Activated CD4-positive, alpha-beta T cell treated with anti-CD3 and anti-CD28 coated beads, Interleukin-2, amount 10 ng/mL, durations not matched to agents 24 days and 14 days (primary cell): ENCODE results near the gene TENM3. TPM values are rescaled to one million over a fixed set of nuclear protein-coding genes. Genes with fewer than 3 reads are reported as not detected.

ENCODE experiments used
- DNase-seq: peaks from one replicate; pipeline ENCODE4 v3.0.0; 2022
- H3K27ac Mint-ChIP-seq: one replicate; pipeline ENCODE4 v1.8.0; 2022; ENCODE audit warnings: mild to moderate bottlenecking, mixed read lengths
- H3K27me3 Mint-ChIP-seq: one replicate; pipeline ENCODE4 v1.8.0; 2022; ENCODE audit warnings: mixed read lengths
- H3K36me3 Mint-ChIP-seq: one replicate; pipeline ENCODE4 v1.8.0; 2022; ENCODE audit warnings: low read depth, mild to moderate bottlenecking, mixed read lengths
- H3K4me1 Mint-ChIP-seq: one replicate; pipeline ENCODE4 v1.8.0; 2021; ENCODE audit warnings: mixed read lengths
- H3K4me3 Mint-ChIP-seq: one replicate; pipeline ENCODE4 v1.8.0; 2022; ENCODE audit warnings: mild to moderate bottlenecking, moderate library complexity, mixed read lengths
- H3K9me3 Mint-ChIP-seq: one replicate; pipeline ENCODE4 v1.8.0; 2021; ENCODE audit warnings: mixed read lengths
- intact Hi-C: fragments of 100-400 bp; cut with micrococcal nuclease; formaldehyde crosslinking; loops from one replicate; pipeline ENCODE4 v1.15.1; 2023
- total RNA-seq: library from RNA; stranded (reverse); gene quantifications from 2 replicates; pipeline ENCODE4 v1.2.3, GENCODE V29; 2022

TENM3 gene
- total RNA-seq, 1 donor from 2014 or later: not detected

DNA sequence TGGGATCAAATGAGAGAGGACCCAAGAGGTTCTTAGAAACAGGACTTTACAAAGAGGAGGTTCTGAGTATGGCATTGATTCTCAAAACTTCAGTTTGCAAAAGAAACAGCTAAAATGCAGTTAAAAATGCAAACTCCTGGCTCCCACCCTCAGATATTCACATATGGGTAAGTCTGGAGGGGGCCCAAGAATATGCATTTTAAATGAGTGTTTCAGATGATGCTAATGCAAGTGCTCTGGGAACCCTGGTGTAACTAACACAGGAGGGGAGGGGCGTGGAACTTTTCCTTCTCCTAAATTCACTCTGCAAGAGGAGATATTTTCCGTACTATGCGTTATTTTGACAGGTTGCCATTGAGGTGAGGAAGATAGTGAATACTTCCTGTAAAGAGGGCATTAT, 168.2 kb downstream of the TENM3 start:
- H3K36me3 Mint-ChIP-seq: no peaks in the 10 kb centered on the region
- H3K9me3 Mint-ChIP-seq: no peaks in the 10 kb centered on the region
- no peaks in the 10 kb centered on the region for H3K27me3 Mint-ChIP-seq
- no peak for DNase-seq
- intact Hi-C loops: no loop called here
- no peaks in the 10 kb centered on the region for H3K4me1 Mint-ChIP-seq
- no peak overlapping the region for H3K4me3 Mint-ChIP-seq
- H3K27ac Mint-ChIP-seq: no peak overlapping the region

DNA sequence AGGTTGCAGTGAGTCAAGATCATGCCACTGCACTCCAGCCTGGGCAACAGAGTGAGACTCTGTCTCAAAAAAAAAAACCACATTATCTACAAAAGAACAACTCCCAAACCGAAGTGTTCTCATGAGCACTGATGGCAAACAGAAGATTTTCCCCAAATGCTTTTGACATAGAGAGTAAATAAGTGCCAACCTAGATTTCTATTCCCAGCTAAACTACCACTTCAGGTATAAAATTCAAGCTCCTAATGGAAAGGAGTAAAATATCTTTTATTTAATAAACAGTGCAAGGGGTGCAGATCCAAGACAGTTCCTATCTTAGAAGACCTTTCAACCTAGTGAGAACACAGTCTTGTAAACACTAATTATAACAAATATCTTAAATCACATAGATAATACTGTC, 170.3 kb downstream of the TENM3 start:
- intact Hi-C loops: no loop called here
- H3K9me3 Mint-ChIP-seq: no peaks in the 10 kb centered on the region
- no peak overlapping the region for H3K4me3 Mint-ChIP-seq
- H3K27ac Mint-ChIP-seq: no peak overlapping the region
- H3K36me3 Mint-ChIP-seq: no peaks in the 10 kb centered on the region
- no peaks in the 10 kb centered on the region for H3K27me3 Mint-ChIP-seq
- H3K4me1 Mint-ChIP-seq: no peaks in the 10 kb centered on the region
- no peak for DNase-seq

DNA sequence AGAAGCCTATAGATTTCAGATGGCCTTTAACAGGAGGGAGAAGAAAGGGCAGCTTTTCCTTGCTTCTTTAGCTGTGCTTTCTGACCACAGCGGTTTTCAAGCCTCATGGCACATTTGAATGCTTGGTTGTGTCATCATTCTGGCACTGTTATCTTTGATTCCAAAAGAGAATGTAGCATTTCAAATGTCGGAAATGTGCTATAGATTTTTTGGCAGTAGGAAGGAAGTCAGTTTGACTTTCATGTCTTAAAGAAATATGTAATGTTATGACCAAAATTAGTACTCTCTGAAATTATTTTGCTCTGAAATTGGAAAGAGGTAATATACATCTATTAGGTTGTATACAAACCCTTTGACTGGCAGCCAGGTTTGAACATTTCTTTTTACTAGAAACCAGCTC, 171.9 kb downstream of the TENM3 start:
- Mint-ChIP-seq H3K36me3 (no peaks in the 10 kb centered on the region), H3K27ac (no peak overlapping the region), H3K4me3 (no peak overlapping the region), H3K9me3 (no peaks in the 10 kb centered on the region), H3K27me3 (no peaks in the 10 kb centered on the region), H3K4me1 (no peaks in the 10 kb centered on the region)
- DNase-seq: no peak
- intact Hi-C loops: no loop called here

DNA sequence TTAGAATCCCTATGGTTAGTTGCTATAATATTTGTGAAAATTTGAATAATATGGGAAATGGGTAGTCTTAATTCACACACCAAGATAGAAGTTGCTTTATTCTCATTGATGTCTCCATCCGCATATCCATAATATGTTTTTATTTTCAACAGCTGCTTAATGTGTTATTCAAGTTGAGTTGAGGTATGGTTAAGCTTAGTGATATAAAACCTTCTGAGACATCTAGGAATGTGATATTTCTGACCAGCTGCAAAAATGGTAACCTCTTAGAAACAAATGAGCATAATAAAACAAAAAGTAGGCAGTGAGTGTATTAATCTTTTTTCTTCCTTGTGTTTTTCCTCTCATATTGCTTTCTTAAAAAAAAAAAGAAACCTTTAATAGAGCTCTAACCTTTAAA, 172.9 kb downstream of the TENM3 start:
- intact Hi-C loops: no loop called here
- Mint-ChIP-seq H3K9me3 (no peaks in the 10 kb centered on the region), H3K4me1 (no peaks in the 10 kb centered on the region), H3K36me3 (no peaks in the 10 kb centered on the region), H3K27me3 (no peaks in the 10 kb centered on the region), H3K4me3 (no peak overlapping the region), H3K27ac (no peak overlapping the region)
- no peak for DNase-seq

DNA sequence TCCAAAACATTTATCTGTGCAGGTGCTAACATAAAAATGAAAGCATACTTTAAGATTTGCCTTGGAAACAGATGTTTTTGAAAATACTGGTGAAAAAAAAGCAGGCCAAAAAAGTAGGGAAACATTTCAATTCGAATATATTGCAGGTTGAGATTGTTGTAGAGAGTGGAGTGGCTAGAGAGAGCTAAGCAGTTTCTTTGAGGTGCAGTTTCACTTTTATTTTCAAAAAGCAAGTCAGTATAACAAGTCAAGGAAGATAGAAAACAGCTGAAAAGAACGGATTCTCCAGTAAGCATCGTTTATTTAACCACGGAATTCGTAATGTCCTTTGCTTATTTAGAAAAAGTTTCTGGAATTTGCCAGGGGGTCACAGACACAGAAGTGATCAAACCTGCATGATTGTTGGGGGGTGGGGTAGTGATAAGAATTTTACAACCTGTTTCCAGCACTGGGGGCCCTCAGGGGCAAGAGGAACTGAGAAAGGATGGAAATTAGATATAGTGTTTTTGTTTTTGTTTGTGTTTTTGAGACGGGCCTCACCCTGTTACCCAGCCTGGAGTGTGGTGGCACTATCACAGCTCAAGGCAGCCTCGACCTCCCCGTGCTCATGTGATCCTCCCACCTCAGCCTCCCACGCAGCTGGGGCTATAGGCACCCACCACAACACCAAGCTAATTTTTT, 175.0 kb downstream of the TENM3 start:
- intact Hi-C loops: no loop called here
- H3K9me3 Mint-ChIP-seq: no peaks in the 10 kb centered on the region
- no peak for DNase-seq
- H3K4me3 Mint-ChIP-seq: no peak overlapping the region
- no peaks in the 10 kb centered on the region for H3K4me1 Mint-ChIP-seq
- H3K27me3 Mint-ChIP-seq: no peaks in the 10 kb centered on the region
- H3K27ac Mint-ChIP-seq: no peak overlapping the region
- H3K36me3 Mint-ChIP-seq: no peaks in the 10 kb centered on the region

DNA sequence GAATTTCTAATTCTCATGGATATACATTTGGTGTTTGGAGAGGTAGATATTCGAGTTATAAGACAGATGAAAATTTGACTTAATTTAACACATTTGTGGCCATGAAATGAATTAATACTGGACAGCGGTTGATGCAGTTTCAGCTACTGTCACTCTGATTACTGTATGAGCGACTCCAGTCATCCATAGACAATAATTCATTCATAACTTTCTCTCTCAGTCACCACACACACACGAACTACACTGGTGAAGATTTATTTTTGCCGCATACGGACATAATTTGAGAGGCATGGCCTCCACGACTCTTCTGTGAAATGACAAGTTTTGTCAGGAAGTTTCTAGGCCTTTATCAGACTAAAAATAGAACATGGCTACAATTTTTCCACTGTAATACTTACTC, 177.0 kb downstream of the TENM3 start:
- Mint-ChIP-seq H3K27ac (no peak overlapping the region), H3K9me3 (no peaks in the 10 kb centered on the region), H3K4me3 (no peak overlapping the region), H3K36me3 (no peaks in the 10 kb centered on the region), H3K4me1 (no peaks in the 10 kb centered on the region), H3K27me3 (no peaks in the 10 kb centered on the region)
- intact Hi-C loops: no loop called here
- no peak for DNase-seq

DNA sequence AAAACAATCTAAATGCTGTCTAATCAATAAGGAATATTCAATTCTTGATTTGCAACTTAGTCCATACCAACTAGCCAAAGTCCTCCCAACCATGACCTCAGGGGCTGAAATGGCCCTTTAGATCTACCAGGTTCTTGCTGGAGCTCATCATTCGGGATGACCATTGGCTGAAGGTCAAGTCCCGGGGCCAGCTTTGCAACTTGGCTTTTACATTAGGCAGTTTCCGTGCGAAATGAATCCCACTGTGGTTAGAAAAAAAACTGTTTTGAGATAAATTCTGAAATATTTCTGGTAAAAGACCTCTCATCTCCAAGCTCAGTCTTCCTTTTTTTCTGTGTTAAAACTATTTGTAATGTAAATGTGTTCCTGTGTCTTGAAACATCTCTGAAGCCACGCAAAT, 178.6 kb downstream of the TENM3 start:
- no peak overlapping the region for H3K27ac Mint-ChIP-seq
- no peaks in the 10 kb centered on the region for H3K4me1 Mint-ChIP-seq
- no peaks in the 10 kb centered on the region for H3K36me3 Mint-ChIP-seq
- H3K4me3 Mint-ChIP-seq: no peak overlapping the region
- no peaks in the 10 kb centered on the region for H3K27me3 Mint-ChIP-seq
- intact Hi-C loops: no loop called here
- no peak for DNase-seq
- no peaks in the 10 kb centered on the region for H3K9me3 Mint-ChIP-seq

DNA sequence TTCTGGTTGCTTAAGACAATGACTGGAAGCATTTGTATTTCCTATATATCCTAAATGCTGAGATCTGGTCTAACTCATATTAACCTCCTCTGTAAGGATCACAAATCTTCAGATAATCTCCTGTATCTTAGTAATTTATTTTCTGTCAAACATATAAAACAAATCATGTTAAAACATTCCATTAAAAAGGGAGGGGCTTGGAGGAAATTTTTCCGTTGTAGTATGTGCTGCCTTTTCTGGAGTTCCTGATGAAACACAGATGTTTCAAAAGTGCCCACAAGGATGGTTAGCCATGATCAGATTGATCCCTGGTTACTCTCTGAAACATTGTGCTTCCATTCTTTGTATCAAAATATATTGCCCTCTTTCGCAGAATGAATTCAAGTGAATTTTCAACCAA, 182.1 kb downstream of the TENM3 start:
- H3K27ac Mint-ChIP-seq: no peak overlapping the region
- no peaks in the 10 kb centered on the region for H3K4me1 Mint-ChIP-seq
- no peaks in the 10 kb centered on the region for H3K9me3 Mint-ChIP-seq
- no peak overlapping the region for H3K4me3 Mint-ChIP-seq
- no peaks in the 10 kb centered on the region for H3K36me3 Mint-ChIP-seq
- DNase-seq: no peak
- H3K27me3 Mint-ChIP-seq: no peaks in the 10 kb centered on the region
- intact Hi-C loops: no loop called here

DNA sequence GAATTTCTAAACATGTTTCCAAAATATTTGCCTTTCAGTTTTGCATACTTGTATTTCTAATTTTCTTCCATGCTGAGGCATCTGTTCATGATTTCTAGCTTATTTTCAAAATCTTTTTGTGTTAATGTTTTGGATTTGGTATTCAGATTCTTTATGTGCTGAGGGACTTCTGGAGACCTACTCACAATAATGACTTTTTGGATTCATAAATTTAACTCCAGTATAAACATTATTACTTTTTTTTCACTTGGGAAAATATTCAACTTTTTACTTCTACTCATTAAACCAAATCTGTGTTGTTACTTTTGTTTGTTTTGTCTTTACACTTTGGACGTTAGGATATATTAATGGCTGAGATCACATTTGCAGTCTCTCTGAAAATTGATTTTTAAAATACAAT, 183.7 kb downstream of the TENM3 start:
- Mint-ChIP-seq H3K27me3 (no peaks in the 10 kb centered on the region), H3K4me3 (no peak overlapping the region), H3K9me3 (no peaks in the 10 kb centered on the region), H3K4me1 (no peaks in the 10 kb centered on the region), H3K27ac (no peak overlapping the region), H3K36me3 (no peaks in the 10 kb centered on the region)
- intact Hi-C loops: no loop called here
- DNase-seq: no peak

DNA sequence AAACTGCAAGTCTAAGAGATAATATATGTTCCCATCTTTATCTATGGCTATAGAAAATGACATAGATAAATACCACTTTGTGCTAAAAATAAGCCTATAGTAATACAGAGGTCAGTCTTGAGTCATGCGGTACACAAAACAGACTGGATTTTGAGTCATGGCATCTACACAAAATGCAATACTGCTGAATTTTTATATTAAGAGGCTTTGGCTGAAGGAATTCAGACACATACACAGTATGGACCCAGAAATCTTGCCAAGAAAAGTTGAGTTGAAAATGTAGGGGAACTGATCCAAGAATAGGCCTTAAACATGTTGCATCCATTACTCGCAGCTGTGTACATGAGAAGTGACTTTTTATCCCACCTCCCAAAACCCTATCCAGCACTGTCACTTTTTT, 184.4 kb downstream of the TENM3 start:
- Mint-ChIP-seq H3K4me1 (no peaks in the 10 kb centered on the region), H3K27ac (no peak overlapping the region), H3K9me3 (no peaks in the 10 kb centered on the region), H3K4me3 (no peak overlapping the region), H3K36me3 (no peaks in the 10 kb centered on the region), H3K27me3 (no peaks in the 10 kb centered on the region)
- DNase-seq: no peak
- intact Hi-C loops: no loop called here

DNA sequence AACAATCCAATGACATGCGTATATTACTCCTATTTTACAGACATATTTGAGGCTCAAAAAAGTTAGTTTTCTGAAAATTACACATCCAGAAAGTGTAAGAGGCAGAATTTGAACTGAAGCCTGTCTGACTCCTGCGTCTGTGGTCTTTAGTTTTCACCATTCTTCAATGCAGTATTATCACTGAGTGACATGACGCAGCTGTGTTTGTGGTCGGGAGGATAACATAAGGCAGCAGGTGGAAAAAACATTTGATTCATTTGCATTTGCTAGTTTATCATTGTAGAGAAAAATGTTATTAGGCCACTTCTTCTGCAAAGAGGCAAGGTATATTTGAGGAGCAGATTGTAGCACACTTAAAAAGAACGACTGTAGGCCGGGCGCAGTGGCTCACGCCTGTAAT, 186.7 kb downstream of the TENM3 start:
- DNase-seq: no peak
- Mint-ChIP-seq H3K27me3 (no peaks in the 10 kb centered on the region), H3K4me1 (no peaks in the 10 kb centered on the region), H3K27ac (no peak overlapping the region), H3K36me3 (no peaks in the 10 kb centered on the region), H3K4me3 (no peak overlapping the region), H3K9me3 (no peaks in the 10 kb centered on the region)
- intact Hi-C loops: no loop called here

DNA sequence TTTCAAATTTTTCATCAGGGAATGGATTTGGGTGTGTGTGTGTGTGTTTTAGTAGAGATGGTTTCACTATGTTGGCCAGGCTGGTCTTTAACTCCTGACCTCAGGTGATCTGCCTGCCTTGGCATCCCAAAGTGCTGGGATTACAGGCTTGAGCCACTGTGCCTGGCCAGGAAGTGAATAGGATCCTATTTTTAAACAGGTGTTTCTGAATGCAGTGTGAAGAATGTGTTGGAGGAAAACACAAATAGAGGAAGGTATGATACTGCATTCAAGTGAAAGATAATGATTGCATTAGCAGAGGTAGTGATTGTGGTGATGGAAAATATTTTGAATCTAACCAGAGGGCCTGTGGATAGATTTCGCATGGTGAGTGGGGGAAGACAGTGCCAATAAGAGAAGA, 189.6 kb downstream of the TENM3 start:
- no peak for DNase-seq
- Mint-ChIP-seq H3K4me3 (no peak overlapping the region), H3K9me3 (no peaks in the 10 kb centered on the region), H3K36me3 (no peaks in the 10 kb centered on the region), H3K27ac (no peak overlapping the region), H3K27me3 (no peaks in the 10 kb centered on the region), H3K4me1 (no peaks in the 10 kb centered on the region)
- intact Hi-C loops: no loop called here

DNA sequence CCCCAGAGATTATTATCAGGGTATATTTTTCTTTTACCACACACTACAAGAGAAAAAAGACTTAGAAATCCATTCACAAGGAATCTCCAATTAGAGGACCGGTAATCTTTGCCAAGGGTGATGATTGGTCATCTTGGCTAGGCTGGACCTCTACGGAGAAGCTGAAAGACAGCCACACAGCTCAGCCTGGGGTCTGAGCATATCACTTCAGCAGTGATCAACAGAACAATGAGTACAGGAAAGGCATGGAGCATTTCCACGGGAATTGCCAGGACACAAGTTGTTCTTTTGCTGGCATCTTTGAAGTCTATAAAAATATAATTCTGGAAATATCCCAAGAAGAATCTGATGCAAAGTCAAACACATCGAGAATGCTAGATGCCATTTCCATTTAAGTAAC, 191.5 kb downstream of the TENM3 start:
- intact Hi-C loops: no loop called here
- no peaks in the 10 kb centered on the region for H3K9me3 Mint-ChIP-seq
- no peak overlapping the region for H3K27ac Mint-ChIP-seq
- H3K36me3 Mint-ChIP-seq: no peaks in the 10 kb centered on the region
- DNase-seq: no peak
- no peak overlapping the region for H3K4me3 Mint-ChIP-seq
- no peaks in the 10 kb centered on the region for H3K27me3 Mint-ChIP-seq
- H3K4me1 Mint-ChIP-seq: no peaks in the 10 kb centered on the region

DNA sequence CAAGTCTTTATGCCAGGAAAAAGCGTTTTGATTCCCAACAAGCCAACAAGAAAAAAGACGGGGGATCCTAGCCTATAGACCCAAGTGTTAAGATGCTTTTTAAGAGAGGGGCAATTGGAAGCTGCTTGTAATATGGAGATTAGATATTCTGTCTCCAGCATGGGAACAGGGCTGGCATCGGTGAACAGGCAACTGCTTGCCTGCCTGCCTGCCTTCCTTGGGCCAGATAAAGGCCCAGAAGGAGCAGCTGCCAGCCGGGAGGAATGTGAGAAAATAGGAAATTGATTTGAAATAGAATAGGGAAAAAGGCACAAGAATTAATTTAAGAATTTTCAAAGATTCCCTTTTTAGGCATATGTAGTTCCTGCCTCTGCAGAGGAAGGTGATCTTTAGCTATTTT, 192.2 kb downstream of the TENM3 start:
- Mint-ChIP-seq H3K4me1 (no peaks in the 10 kb centered on the region), H3K36me3 (no peaks in the 10 kb centered on the region), H3K4me3 (no peak overlapping the region), H3K9me3 (no peaks in the 10 kb centered on the region), H3K27ac (no peak overlapping the region), H3K27me3 (no peaks in the 10 kb centered on the region)
- intact Hi-C loops: no loop called here
- DNase-seq: no peak

DNA sequence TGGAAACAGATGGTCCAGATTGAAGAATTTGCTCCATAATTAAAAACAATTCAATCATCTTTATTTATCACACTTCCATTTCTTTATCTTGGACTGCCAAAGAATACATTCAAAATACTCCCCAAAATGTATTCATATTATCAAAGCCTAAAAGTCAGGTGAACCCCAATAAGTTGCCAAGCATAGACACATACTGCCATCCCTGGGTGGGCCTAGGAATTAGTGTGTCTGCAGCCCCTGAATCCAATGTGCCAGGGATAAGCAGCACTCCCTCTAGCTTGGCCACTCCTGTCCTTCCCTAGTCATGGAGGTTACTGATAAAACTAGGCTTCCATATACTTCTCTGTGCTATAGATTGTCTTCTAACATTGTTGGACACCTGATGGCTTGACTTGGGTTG, 199.9 kb downstream of the TENM3 start:
- DNase-seq: no peak
- Mint-ChIP-seq H3K4me3 (no peak overlapping the region), H3K36me3 (no peaks in the 10 kb centered on the region), H3K27me3 (peaks cover 20% of the 10 kb centered on the region), H3K9me3 (no peaks in the 10 kb centered on the region), H3K4me1 (no peaks in the 10 kb centered on the region), H3K27ac (no peak overlapping the region)
- intact Hi-C loops: no loop called here
